Measurements from ENCODE around the gene GNB1L. TPM values are rescaled to one million over a fixed set of nuclear protein-coding genes. Genes with fewer than 3 reads are reported as not detected.

The GNB1L gene
- total RNA-seq, 1 experiment from 2014 or later: 17.9 TPM

DNA sequence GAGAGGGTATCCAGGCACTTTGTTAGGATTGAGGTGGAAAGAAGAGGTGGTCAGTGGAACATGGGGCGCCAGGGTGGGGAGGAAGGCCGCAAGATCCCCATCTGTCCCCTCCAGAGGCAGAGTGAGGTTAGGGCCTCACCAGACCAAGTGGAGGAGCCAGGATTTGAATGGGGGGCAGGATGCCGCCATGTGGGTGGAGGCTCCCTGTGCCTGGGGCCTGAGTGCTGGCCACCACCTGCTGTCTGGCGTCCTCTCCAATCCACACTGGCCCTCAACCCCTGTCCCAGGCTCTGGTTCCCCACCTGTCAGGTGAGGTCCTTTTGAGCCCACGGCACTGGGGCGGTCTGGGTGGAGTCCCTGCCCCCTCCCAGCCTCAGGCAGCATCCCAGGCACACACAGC, 111.6 kb downstream of the GNB1L start:
- no peak overlapping the region for H3K27ac ChIP-seq (ENCODE audit: low read depth, low read length, poor library complexity, severe bottlenecking)
- TF ChIP-seq, protein P1, sequence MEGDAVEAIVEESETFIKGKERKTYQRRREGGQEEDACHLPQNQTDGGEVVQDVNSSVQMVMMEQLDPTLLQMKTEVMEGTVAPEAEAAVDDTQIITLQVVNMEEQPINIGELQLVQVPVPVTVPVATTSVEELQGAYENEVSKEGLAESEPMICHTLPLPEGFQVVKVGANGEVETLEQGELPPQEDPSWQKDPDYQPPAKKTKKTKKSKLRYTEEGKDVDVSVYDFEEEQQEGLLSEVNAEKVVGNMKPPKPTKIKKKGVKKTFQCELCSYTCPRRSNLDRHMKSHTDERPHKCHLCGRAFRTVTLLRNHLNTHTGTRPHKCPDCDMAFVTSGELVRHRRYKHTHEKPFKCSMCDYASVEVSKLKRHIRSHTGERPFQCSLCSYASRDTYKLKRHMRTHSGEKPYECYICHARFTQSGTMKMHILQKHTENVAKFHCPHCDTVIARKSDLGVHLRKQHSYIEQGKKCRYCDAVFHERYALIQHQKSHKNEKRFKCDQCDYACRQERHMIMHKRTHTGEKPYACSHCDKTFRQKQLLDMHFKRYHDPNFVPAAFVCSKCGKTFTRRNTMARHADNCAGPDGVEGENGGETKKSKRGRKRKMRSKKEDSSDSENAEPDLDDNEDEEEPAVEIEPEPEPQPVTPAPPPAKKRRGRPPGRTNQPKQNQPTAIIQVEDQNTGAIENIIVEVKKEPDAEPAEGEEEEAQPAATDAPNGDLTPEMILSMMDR (conservative IDR thresholded peaks at IDR 0.05; ENCODE audit: low read depth, low read length): no peak
- TF ChIP-seq EZH2 (IDR thresholded peaks at IDR 0.05; ENCODE audit: borderline replicate concordance, low read depth, low read length, poor library complexity, severe bottlenecking): no peak
- intact Hi-C loops (cut with micrococcal nuclease; ENCODE audit: unreplicated experiment): no loop called here
- ChIA-PET CTCF (interaction anchor here (0.7 kb wide), 1 partner anchor 12 kb away, joined by 4 read pairs; no protein-coding TSS in a partner anchor), POLR2A (ENCODE audit: low non-redundant PET) (no interaction called here)
- H3K4me3 ChIP-seq (ENCODE audit: low read depth, low read length, poor library complexity, severe bottlenecking): no peak overlapping the region
- no peaks in the 10 kb centered on the region for H3K36me3 ChIP-seq (ENCODE audit: insufficient read depth, low read length, poor library complexity, severe bottlenecking)
- no peaks in the 10 kb centered on the region for H3K27me3 ChIP-seq (replicated peaks; ENCODE audit: insufficient read depth, low read depth, low read length, poor library complexity)
- BruUV-seq (replicated peaks): no TSS peak
- H3K4me1 ChIP-seq (ENCODE audit: insufficient read depth, low read length, poor library complexity, severe bottlenecking): no peaks in the 10 kb centered on the region
- DNase-seq (ENCODE audit: low spot score): no peak
- no peaks in the 10 kb centered on the region for H3K9me3 ChIP-seq (ENCODE audit: low read depth, low read length, poor library complexity, severe bottlenecking)

GRCh38 chr22:19742160-19743066, 112.3 kb downstream of the GNB1L start:
- Histone ChIP-seq H3K9me3 (ENCODE audit: low read depth, low read length, poor library complexity, severe bottlenecking) (no peaks in the 10 kb centered on the region), H3K4me3 (ENCODE audit: low read depth, low read length, poor library complexity, severe bottlenecking) (no peak overlapping the region), H3K27ac (ENCODE audit: low read depth, low read length, poor library complexity, severe bottlenecking) (no peak overlapping the region), H3K36me3 (ENCODE audit: insufficient read depth, low read length, poor library complexity, severe bottlenecking) (no peaks in the 10 kb centered on the region), H3K4me1 (ENCODE audit: insufficient read depth, low read length, poor library complexity, severe bottlenecking) (no peaks in the 10 kb centered on the region), H3K27me3 (replicated peaks; ENCODE audit: insufficient read depth, low read depth, low read length, poor library complexity) (no peaks in the 10 kb centered on the region)
- TF ChIP-seq, protein P1 (conservative IDR thresholded peaks at IDR 0.05; ENCODE audit: low read depth, low read length): no peak
- no peak for TF ChIP-seq EZH2 (IDR thresholded peaks at IDR 0.05; ENCODE audit: borderline replicate concordance, low read depth, low read length, poor library complexity, severe bottlenecking)
- no TSS peak for BruUV-seq (replicated peaks)
- CTCF ChIA-PET: interaction anchor here (0.7 to 0.8 kb wide), 2 partner anchors 12 kb away, joined by 3 to 4 read pairs; no protein-coding TSS in a partner anchor
- POLR2A ChIA-PET (ENCODE audit: low non-redundant PET): no interaction called here
- no peak for DNase-seq (ENCODE audit: low spot score)
- intact Hi-C loops (cut with micrococcal nuclease; ENCODE audit: unreplicated experiment): no loop called here

- Histone ChIP-seq H3K27ac (ENCODE audit: low read depth, low read length, poor library complexity, severe bottlenecking) (no peak overlapping the region), H3K36me3 (ENCODE audit: insufficient read depth, low read length, poor library complexity, severe bottlenecking) (no peaks in the 10 kb centered on the region), H3K4me3 (ENCODE audit: low read depth, low read length, poor library complexity, severe bottlenecking) (no peak overlapping the region), H3K27me3 (replicated peaks; ENCODE audit: insufficient read depth, low read depth, low read length, poor library complexity) (no peaks in the 10 kb centered on the region), H3K4me1 (ENCODE audit: insufficient read depth, low read length, poor library complexity, severe bottlenecking) (no peaks in the 10 kb centered on the region), H3K9me3 (ENCODE audit: low read depth, low read length, poor library complexity, severe bottlenecking) (no peaks in the 10 kb centered on the region)
- ChIA-PET POLR2A (ENCODE audit: low non-redundant PET) (no interaction called here), CTCF (no interaction called here)
- BruUV-seq (replicated peaks): no TSS peak
- TF ChIP-seq EZH2 (IDR thresholded peaks at IDR 0.05; ENCODE audit: borderline replicate concordance, low read depth, low read length, poor library complexity, severe bottlenecking): no peak
- TF ChIP-seq, protein P1 (conservative IDR thresholded peaks at IDR 0.05; ENCODE audit: low read depth, low read length): no peak
- DNase-seq (ENCODE audit: low spot score): no peak
- intact Hi-C loops (cut with micrococcal nuclease; ENCODE audit: unreplicated experiment): no loop called here
Measured at GRCh38 chr22:19741053-19741452, 113.6 kb downstream of the GNB1L start.

All from A673 (cell line).